SK-N-SH treated with all-trans-retinoic acid at 6 μM for 48 hours (cell line): ENCODE data around the gene IL18R1.
"Not testable (repeated sequence)": the region's sequence is repeated elsewhere in the genome, so short reads cannot be mapped to it uniquely, and the experiment has no call there.

Experiments
- ATAC-seq: fragments of 200-7000 bp; cut with Tn5 transposase; 3 replicates; pipeline ENCODE4 v1.9.1; 2020; ENCODE audit warnings: mild to moderate bottlenecking, moderate library complexity
- ARNTL ChIP-seq: fragments of 450-650 bp; formaldehyde crosslinking; IDR thresholded peaks from 2 replicates; pipeline ENCODE4 v1.5.0; 2020; ENCODE audit warnings: low read depth, mild to moderate bottlenecking, moderate library complexity, borderline replicate concordance
- BACH2 ChIP-seq: fragments of 250-450 bp; sonication (Bioruptor Pico); IDR thresholded peaks from 2 replicates; pipeline ENCODE4 v1.9.0; 2021; ENCODE audit warnings: mild to moderate bottlenecking, borderline replicate concordance
- CSDC2 ChIP-seq: fragments of 250-450 bp; sonication (Bioruptor Pico); IDR thresholded peaks from 2 replicates; pipeline ENCODE4 v1.5.0; 2020; ENCODE audit warnings: mild to moderate bottlenecking, moderate library complexity
- ESRRG ChIP-seq: fragments of 250-450 bp; sonication (Bioruptor Pico); IDR thresholded peaks from 2 replicates; pipeline ENCODE4 v1.6.1; 2021; ENCODE audit warnings: mild to moderate bottlenecking
- GLIS3 ChIP-seq: fragments of 250-450 bp; sonication (Bioruptor Pico); IDR thresholded peaks from 2 replicates; pipeline ENCODE4 v1.5.0; 2020; ENCODE audit warnings: mild to moderate bottlenecking, moderate library complexity
- ISL1 ChIP-seq: fragments of 250-450 bp; sonication (Bioruptor Pico); IDR thresholded peaks from 2 replicates; pipeline ENCODE4 v2.1.2; 2022; ENCODE audit warnings: mild to moderate bottlenecking, moderate library complexity
- PPARA ChIP-seq: fragments of 250-450 bp; sonication (Bioruptor Pico); IDR thresholded peaks from 2 replicates; pipeline ENCODE4 v1.5.0; 2020; ENCODE audit warnings: mild to moderate bottlenecking, borderline replicate concordance
- RARB ChIP-seq: fragments of 250-450 bp; sonication (Bioruptor Pico); IDR thresholded peaks from 2 replicates; pipeline ENCODE4 v1.8.0; 2021; ENCODE audit warnings: mild to moderate bottlenecking, moderate library complexity
- SNAI2 ChIP-seq: fragments of 250-450 bp; sonication (Bioruptor Pico); IDR thresholded peaks from 2 replicates; pipeline ENCODE4 v1.5.0; 2020; ENCODE audit warnings: mild to moderate bottlenecking, moderate library complexity
- TOX ChIP-seq: fragments of 250-450 bp; sonication (Bioruptor Pico); IDR thresholded peaks from 2 replicates; pipeline ENCODE4 v1.8.0; 2021; ENCODE audit warnings: mild to moderate bottlenecking, moderate library complexity, borderline replicate concordance
- ZFP30 ChIP-seq: fragments of 450-650 bp; formaldehyde crosslinking; IDR thresholded peaks from 2 replicates; pipeline ENCODE4 v1.5.0; 2022; ENCODE audit warnings: mild to moderate bottlenecking, moderate library complexity
- ZNF8 ChIP-seq: fragments of 450-650 bp; formaldehyde crosslinking; IDR thresholded peaks from 2 replicates; pipeline ENCODE4 v1.5.0; 2020; ENCODE audit warnings: mild to moderate bottlenecking, moderate library complexity
- TF ChIP-seq, protein P1 (sequence below): fragments of 250-450 bp; sonication (Bioruptor Pico); IDR thresholded peaks from 2 replicates; pipeline ENCODE4 v1.5.1; 2021; ENCODE audit warnings: mild to moderate bottlenecking, moderate library complexity
- TF ChIP-seq, protein P2 (sequence below): fragments of 250-450 bp; sonication (Bioruptor Pico); IDR thresholded peaks from 2 replicates; pipeline ENCODE4 v1.5.1; 2020; ENCODE audit warnings: low read depth, mild to moderate bottlenecking, moderate library complexity
- TF ChIP-seq, protein P3 (sequence below): fragments of 250-450 bp; sonication (Bioruptor Pico); IDR thresholded peaks from 2 replicates; pipeline ENCODE4 v1.5.0; 2020; ENCODE audit warnings: mild to moderate bottlenecking, moderate library complexity
- TF ChIP-seq, protein P4 (sequence below): fragments of 250-450 bp; sonication (Bioruptor Pico); IDR thresholded peaks from 2 replicates; pipeline ENCODE4 v1.8.0; 2020; ENCODE audit warnings: mild to moderate bottlenecking, moderate library complexity, borderline replicate concordance

IL18R1 gene

DNA sequence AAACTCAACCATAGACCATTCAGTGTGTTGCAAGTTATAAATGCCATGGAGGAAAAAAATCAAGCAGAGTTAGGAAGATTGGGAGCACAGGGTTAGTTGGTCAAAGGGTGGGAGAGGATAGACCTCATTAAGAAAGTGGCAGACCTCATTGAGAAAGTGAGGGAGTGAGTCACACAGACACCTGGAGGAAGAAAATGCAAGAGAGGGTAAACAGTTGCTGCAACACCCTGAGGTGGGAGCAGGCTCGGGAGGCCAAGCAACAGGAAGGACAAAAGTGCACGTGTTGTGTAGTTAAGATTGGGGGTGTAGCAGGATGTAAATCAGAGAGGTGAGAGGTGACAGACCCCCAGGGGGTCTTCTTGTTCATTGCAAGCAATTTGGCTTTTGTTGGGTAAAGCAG, 37.9 kb upstream of the IL18R1 start:
- no peak for ATAC-seq
- TF ChIP-seq RARB: no peak
- TF ChIP-seq, protein P1, sequence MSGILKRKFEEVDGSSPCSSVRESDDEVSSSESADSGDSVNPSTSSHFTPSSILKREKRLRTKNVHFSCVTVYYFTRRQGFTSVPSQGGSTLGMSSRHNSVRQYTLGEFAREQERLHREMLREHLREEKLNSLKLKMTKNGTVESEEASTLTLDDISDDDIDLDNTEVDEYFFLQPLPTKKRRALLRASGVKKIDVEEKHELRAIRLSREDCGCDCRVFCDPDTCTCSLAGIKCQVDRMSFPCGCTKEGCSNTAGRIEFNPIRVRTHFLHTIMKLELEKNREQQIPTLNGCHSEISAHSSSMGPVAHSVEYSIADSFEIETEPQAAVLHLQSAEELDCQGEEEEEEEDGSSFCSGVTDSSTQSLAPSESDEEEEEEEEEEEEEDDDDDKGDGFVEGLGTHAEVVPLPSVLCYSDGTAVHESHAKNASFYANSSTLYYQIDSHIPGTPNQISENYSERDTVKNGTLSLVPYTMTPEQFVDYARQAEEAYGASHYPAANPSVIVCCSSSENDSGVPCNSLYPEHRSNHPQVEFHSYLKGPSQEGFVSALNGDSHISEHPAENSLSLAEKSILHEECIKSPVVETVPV: no peak
- TF ChIP-seq CSDC2 (CRISPR knock-in tag): no peak
- TF ChIP-seq, protein P2, sequence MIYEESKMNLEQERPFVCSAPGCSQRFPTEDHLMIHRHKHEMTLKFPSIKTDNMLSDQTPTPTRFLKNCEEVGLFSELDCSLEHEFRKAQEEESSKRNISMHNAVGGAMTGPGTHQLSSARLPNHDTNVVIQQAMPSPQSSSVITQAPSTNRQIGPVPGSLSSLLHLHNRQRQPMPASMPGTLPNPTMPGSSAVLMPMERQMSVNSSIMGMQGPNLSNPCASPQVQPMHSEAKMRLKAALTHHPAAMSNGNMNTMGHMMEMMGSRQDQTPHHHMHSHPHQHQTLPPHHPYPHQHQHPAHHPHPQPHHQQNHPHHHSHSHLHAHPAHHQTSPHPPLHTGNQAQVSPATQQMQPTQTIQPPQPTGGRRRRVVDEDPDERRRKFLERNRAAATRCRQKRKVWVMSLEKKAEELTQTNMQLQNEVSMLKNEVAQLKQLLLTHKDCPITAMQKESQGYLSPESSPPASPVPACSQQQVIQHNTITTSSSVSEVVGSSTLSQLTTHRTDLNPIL (CRISPR knock-in tag): no peak
- TF ChIP-seq BACH2: no peak
- no peak for TF ChIP-seq GLIS3 (CRISPR knock-in tag)
- no peak for TF ChIP-seq ISL1
- no peak for TF ChIP-seq SNAI2 (CRISPR knock-in tag)
- TF ChIP-seq ZFP30 (CRISPR knock-in tag): no peak
- TF ChIP-seq, protein P3, sequence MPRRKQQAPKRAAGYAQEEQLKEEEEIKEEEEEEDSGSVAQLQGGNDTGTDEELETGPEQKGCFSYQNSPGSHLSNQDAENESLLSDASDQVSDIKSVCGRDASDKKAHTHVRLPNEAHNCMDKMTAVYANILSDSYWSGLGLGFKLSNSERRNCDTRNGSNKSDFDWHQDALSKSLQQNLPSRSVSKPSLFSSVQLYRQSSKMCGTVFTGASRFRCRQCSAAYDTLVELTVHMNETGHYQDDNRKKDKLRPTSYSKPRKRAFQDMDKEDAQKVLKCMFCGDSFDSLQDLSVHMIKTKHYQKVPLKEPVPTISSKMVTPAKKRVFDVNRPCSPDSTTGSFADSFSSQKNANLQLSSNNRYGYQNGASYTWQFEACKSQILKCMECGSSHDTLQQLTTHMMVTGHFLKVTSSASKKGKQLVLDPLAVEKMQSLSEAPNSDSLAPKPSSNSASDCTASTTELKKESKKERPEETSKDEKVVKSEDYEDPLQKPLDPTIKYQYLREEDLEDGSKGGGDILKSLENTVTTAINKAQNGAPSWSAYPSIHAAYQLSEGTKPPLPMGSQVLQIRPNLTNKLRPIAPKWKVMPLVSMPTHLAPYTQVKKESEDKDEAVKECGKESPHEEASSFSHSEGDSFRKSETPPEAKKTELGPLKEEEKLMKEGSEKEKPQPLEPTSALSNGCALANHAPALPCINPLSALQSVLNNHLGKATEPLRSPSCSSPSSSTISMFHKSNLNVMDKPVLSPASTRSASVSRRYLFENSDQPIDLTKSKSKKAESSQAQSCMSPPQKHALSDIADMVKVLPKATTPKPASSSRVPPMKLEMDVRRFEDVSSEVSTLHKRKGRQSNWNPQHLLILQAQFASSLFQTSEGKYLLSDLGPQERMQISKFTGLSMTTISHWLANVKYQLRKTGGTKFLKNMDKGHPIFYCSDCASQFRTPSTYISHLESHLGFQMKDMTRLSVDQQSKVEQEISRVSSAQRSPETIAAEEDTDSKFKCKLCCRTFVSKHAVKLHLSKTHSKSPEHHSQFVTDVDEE (CRISPR knock-in tag): no peak
- no peak for TF ChIP-seq ARNTL (CRISPR knock-in tag)
- no peak for TF ChIP-seq TOX (CRISPR knock-in tag)
- TF ChIP-seq, all 23 proteins: peak for 0

DNA sequence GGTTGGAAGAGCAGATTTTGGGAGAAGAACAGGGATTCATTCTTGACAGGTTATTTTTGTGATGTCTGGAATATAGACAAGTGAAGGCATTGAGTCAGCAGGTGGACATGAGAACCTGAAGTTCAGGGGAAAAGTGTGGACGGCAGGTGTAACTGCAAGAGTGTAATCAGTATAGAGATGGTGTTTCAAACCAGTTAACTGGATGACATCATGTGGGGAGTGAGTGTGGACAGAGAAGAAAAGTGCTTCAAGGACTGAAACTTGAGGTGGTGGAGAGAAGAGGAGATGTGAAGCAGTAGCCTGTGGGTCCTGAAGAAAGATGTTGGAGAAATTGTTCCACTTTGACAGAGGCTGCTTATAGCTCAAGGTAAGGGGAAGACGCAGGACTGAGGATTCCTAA, 37.2 kb upstream of the IL18R1 start:
- TF ChIP-seq GLIS3 (CRISPR knock-in tag) (no peak), ZFP30 (CRISPR knock-in tag) (no peak), BACH2 (no peak), ARNTL (CRISPR knock-in tag) (no peak), PPARA (no peak)
- TF ChIP-seq, protein P4, sequence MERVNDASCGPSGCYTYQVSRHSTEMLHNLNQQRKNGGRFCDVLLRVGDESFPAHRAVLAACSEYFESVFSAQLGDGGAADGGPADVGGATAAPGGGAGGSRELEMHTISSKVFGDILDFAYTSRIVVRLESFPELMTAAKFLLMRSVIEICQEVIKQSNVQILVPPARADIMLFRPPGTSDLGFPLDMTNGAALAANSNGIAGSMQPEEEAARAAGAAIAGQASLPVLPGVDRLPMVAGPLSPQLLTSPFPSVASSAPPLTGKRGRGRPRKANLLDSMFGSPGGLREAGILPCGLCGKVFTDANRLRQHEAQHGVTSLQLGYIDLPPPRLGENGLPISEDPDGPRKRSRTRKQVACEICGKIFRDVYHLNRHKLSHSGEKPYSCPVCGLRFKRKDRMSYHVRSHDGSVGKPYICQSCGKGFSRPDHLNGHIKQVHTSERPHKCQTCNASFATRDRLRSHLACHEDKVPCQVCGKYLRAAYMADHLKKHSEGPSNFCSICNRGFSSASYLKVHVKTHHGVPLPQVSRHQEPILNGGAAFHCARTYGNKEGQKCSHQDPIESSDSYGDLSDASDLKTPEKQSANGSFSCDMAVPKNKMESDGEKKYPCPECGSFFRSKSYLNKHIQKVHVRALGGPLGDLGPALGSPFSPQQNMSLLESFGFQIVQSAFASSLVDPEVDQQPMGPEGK (CRISPR knock-in tag): no peak
- TF ChIP-seq, protein P3 (CRISPR knock-in tag): no peak
- no peak for ATAC-seq

DNA sequence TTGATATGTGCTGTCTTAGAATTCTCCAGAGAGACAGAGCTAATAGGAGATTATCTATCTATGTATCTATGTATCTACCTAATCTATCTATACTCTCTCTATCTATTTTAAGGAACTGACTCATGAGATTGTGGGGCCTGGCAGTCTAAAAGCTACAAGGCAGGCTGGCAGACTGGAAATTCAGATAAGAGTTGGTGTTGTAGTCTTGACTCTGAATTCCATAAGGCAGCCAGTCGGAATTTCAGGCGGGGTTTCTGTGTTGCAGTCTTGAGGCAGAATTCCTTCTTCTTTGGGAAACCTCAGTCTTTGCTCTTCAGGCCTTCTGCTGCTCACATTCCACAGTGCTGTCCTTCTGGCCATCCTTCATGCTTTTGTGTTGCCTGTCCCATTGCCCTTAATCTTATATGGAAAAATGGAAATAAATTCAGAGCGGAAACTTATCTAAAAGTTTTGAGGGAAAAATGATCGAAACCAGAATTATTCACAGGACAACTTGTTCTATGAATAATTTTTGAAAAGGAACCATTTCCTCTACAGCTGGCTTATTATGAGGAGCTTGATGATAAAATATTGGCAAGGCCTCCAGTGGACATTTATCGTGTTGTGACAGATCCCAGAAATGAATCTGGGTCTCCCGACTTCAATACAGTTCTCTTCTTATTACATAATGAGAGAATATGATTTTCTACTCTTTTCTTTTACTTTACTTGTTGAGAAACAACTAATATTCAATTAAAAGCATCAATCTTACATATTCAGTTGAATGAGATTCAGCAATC, 33.5 kb upstream of the IL18R1 start:
- TF ChIP-seq ZNF8 (CRISPR knock-in tag): no peak
- TF ChIP-seq BACH2: no peak
- no peak for TF ChIP-seq ESRRG (CRISPR knock-in tag)
- ATAC-seq: no peak

DNA sequence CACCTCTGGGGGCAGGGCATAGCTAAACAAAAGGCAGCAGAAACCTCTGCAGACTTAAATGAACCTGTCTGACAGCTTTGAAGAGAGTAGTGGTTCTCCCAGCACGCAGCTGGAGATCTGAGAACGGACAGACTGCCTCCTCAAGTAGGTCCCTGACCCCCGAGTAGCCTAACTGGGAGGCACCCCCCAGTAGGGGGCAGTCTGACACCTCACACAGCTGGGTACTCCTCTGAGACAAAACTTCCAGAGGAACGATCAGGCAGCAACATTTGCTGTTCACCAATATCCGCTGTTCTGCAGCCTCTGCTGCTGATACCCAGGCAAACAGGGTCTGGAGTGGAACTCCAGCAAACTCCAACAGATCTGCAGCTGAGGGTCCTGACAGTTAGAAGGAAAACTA, 30.7 kb upstream of the IL18R1 start:
- ATAC-seq: not testable (repeated sequence)
